K562 (cell line): ENCODE results near the gene CFL1. TPM values are rescaled to one million over a fixed set of nuclear protein-coding genes. Genes with fewer than 3 reads are reported as not detected.

Experiments used
- ATAC-seq: fragments of 200-7000 bp; cut with Tn5 transposase; 3 replicates; pipeline ENCODE4 v1.9.1; 2020; ENCODE audit warnings: moderate library complexity
- BruUV-seq: library from RNA; stranded (reverse); fragments of 400-500 nt; replicated peaks from 2 replicates; lab custom pipeline; 2021; lab: Mats Ljungman, UMichigan
- CTCF ChIA-PET: fragments of 300-600 bp; formaldehyde crosslinking; extraction: SDS; loops from one replicate; lab custom pipeline; 2021; ENCODE audit warnings: low intra/inter-chr PET ratio; lab: Yijun Ruan, JAX
- POLR2A ChIA-PET: fragments of 300-600, 350-650 bp; sonication (Branson Sonifier 250); formaldehyde crosslinking; extraction: SDS; loops from one replicate; lab custom pipeline; 2021; ENCODE audit warnings: antibody characterized with exemption, inconsistent platforms; lab: Yijun Ruan, JAX
- DNase-seq, 4 experiments: peaks; one replicate each; pipeline versions ENCODE4 v3.0.0 to v3.0.0-alpha.2; 2011 to 2018; ENCODE audit warnings: low spot score in 3 of 4, mixed read lengths in 3 of 4; ENCODE audit errors: extremely low read depth in 1 of 4
- FAIRE-seq: peaks from 2 replicates; lab custom pipeline; 2011; peaks lifted over from hg19 to GRCh38; lab: Jason Lieb, UNC
- H2AFZ ChIP-seq: 2 replicates; pipeline ENCODE4 v1.6.0; 2011; ENCODE audit warnings: low read depth, low read length, control low read depth, inconsistent platforms
- H3K27ac ChIP-seq: fragments of 200-600 bp; 3 replicates; pipeline ENCODE4 v1.8.0; 2011; ENCODE audit warnings: low read depth, mild to moderate bottlenecking, control low read depth, inconsistent platforms, low read length, moderate library complexity, mixed read lengths; ENCODE audit errors: extremely low read depth
- H3K27me3 ChIP-seq, 2 experiments: fragments of 300-600 bp in 1 of 2; 2 replicates in 1 of 2; 3 replicates in 1 of 2; pipeline versions ENCODE4 v1.6.0 to v1.8.0; 2011; ENCODE audit warnings: inconsistent platforms in 2 of 2, low read length in 2 of 2, mild to moderate bottlenecking in 1 of 2, mixed read lengths in 1 of 2, moderate library complexity in 1 of 2; ENCODE audit not compliant: control insufficient read depth in 2 of 2, insufficient read depth in 2 of 2
- H3K36me3 ChIP-seq: fragments of 300-600 bp; 3 replicates; pipeline ENCODE4 v1.8.0; 2011; ENCODE audit warnings: mild to moderate bottlenecking, low read length, inconsistent platforms; ENCODE audit not compliant: control insufficient read depth, insufficient read depth
- H3K4me1 ChIP-seq, 2 experiments: fragments of 200-600 bp in 1 of 2; replicated peaks in 1 of 2; 2 replicates in 1 of 2; 3 replicates in 1 of 2; pipeline versions ENCODE4 v1.5.1 to v1.8.0; 2011; ENCODE audit warnings: inconsistent platforms in 2 of 2, low read length in 2 of 2, mild to moderate bottlenecking in 1 of 2, mixed read lengths in 1 of 2, moderate library complexity in 1 of 2; ENCODE audit not compliant: control insufficient read depth in 2 of 2, insufficient read depth in 2 of 2
- H3K4me2 ChIP-seq: 2 replicates; pipeline ENCODE4 v1.6.1; 2011; ENCODE audit warnings: low read length, control low read depth, inconsistent platforms, mixed read lengths; ENCODE audit not compliant: insufficient read depth
- H3K4me3 ChIP-seq: fragments of 200-600 bp; sonication (generic), shearing (Covaris generic); 2 replicates; pipeline ENCODE4 v1.5.1; 2016; ENCODE audit warnings: control low read depth, inconsistent platforms
- H3K79me2 ChIP-seq: fragments of 200-600 bp; 3 replicates; pipeline ENCODE4 v1.8.0; 2011; ENCODE audit warnings: low read length, inconsistent platforms; ENCODE audit not compliant: control insufficient read depth, insufficient read depth
- H3K9ac ChIP-seq, 2 experiments: 2 replicates each; pipeline versions ENCODE4 v1.6.0 to v1.6.1; 2011; ENCODE audit warnings: low read depth in 2 of 2, low read length in 2 of 2, control low read depth in 1 of 2, inconsistent platforms in 1 of 2, mild to moderate bottlenecking in 1 of 2, mixed read lengths in 1 of 2; ENCODE audit not compliant: insufficient read depth in 1 of 2
- H3K9me1 ChIP-seq: one replicate; pipeline ENCODE4 v1.6.0; 2011; ENCODE audit warnings: inconsistent platforms, mild to moderate bottlenecking, low read length, moderate library complexity; ENCODE audit not compliant: control insufficient read depth, insufficient read depth
- H3K9me3 ChIP-seq: replicated peaks from 2 replicates; pipeline ENCODE4 v1.5.1; 2011; ENCODE audit warnings: low read depth, low read length, inconsistent platforms; ENCODE audit not compliant: control insufficient read depth, insufficient read depth
- H4K20me1 ChIP-seq: replicated peaks from 2 replicates; pipeline ENCODE4 v1.6.1; 2011; ENCODE audit warnings: low read length, inconsistent platforms, mixed read lengths; ENCODE audit not compliant: control insufficient read depth, insufficient read depth
- ASH1L ChIP-seq: fragments of 450-650 bp; IDR thresholded peaks from 2 replicates; pipeline ENCODE4 v1.6.1; 2018; ENCODE audit warnings: borderline replicate concordance, mild to moderate bottlenecking, low read depth; ENCODE audit not compliant: partially characterized antibody
- ATF1 ChIP-seq, 2 experiments: fragments of 450-650 bp in 1 of 2; IDR thresholded peaks; 2 replicates each; pipeline ENCODE4 v1.6.1; 2016; ENCODE audit warnings: missing compliant biosample characterization in 1 of 2, missing genetic modification characterization in 1 of 2
- CREB1 ChIP-seq, 2 experiments: sonication (generic) in 1 of 2; formaldehyde crosslinking in 1 of 2; IDR thresholded peaks; 2 replicates each; pipeline versions ENCODE4 v1.6.1 to v1.8.0; 2012 to 2022; ENCODE audit warnings: inconsistent platforms in 1 of 2, mild to moderate bottlenecking in 1 of 2, missing genetic modification reagents in 1 of 2, moderate library complexity in 1 of 2
- FOXM1 ChIP-seq, 2 experiments: fragments of 450-650 bp in 1 of 2; sonication (generic) in 1 of 2; formaldehyde crosslinking in 1 of 2; IDR thresholded peaks; 2 replicates each; pipeline versions ENCODE4 v1.6.1 to v1.9.0; 2017 to 2022; ENCODE audit warnings: low read depth in 2 of 2, mild to moderate bottlenecking in 2 of 2, missing genetic modification reagents in 1 of 2, moderate library complexity in 1 of 2
- KDM2B ChIP-seq: fragments of 250-450 bp; sonication (Bioruptor Pico); IDR thresholded peaks from 2 replicates; pipeline ENCODE4 v1.8.0; 2021; ENCODE audit warnings: mild to moderate bottlenecking, moderate library complexity
- TEAD1 ChIP-seq, 2 experiments: fragments of 450-650 bp in 1 of 2; sonication (generic) in 1 of 2; formaldehyde crosslinking; IDR thresholded peaks; 2 replicates each; pipeline versions ENCODE4 v1.4.0 to v1.8.0; 2020 to 2022; ENCODE audit warnings: mild to moderate bottlenecking in 2 of 2, missing genetic modification reagents in 1 of 2
- THAP12 ChIP-seq: fragments of 250-450 bp; sonication (Bioruptor Pico); IDR thresholded peaks from 2 replicates; pipeline ENCODE4 v1.9.0; 2021; ENCODE audit warnings: mild to moderate bottlenecking, inconsistent platforms
- THRB ChIP-seq: fragments of 450-650 bp; formaldehyde crosslinking; conservative IDR thresholded peaks from 2 replicates; pipeline ENCODE4 v1.4.0; 2022; ENCODE audit warnings: mild to moderate bottlenecking, missing genetic modification characterization
- ZNF143 ChIP-seq: sonication (generic); formaldehyde crosslinking; IDR thresholded peaks from 2 replicates; pipeline ENCODE4 v1.9.0; 2022; ENCODE audit warnings: mild to moderate bottlenecking, missing genetic modification reagents
- ZNF232 ChIP-seq: sonication (generic); formaldehyde crosslinking; IDR thresholded peaks from 2 replicates; pipeline ENCODE4 v1.8.0; 2022; ENCODE audit warnings: mild to moderate bottlenecking, missing genetic modification reagents
- WGBS: fragments of 100-300 bp; shearing (Covaris generic); methylation state at CpG from one replicate; pipeline ENCODE4 v1.1.6; 2016; ENCODE audit warnings: low coverage, mixed read lengths; ENCODE audit not compliant: insufficient coverage; ENCODE audit errors: missing lambda C conversion rate; 5-methylcytosine and 5-hydroxymethylcytosine counted together
- in situ Hi-C: fragments of 300-500 bp; cut with MboI; formaldehyde crosslinking; loops from 4 replicates; pipeline ENCODE4 v1.15.0; 2018; ENCODE audit warnings: inconsistent platforms, mixed read lengths
- intact Hi-C: fragments of 100-400 bp; cut with micrococcal nuclease; formaldehyde crosslinking; loops from 2 replicates; pipeline ENCODE4 v1.14.2; 2022
- polyA plus RNA-seq, 8 experiments: library from polyadenylated mRNA; depleted of rRNA in 4 of 8; stranded (reverse) in 5 of 8; unstranded in 3 of 8; fragments of >200 nt; fragmentation: Nextera tagmentation in 2 of 8; fragmentation: Illumina TruSeq in 1 of 8; extraction: Ambion mirVana in 2 of 8; extraction: Trizol in 1 of 8; gene quantifications; 2 replicates each; pipeline versions ENCODE4 v1.2.1 to v1.2.3, GENCODE V29; 2011 to 2014; ENCODE audit warnings: inconsistent platforms in 1 of 8, missing spikeins in 1 of 8
- total RNA-seq, 7 experiments: library from RNA; depleted of rRNA in 6 of 7; stranded (reverse); fragments of >200 nt in 6 of 7; fragmentation: Illumina TruSeq in 2 of 7; extraction: Trizol in 2 of 7; gene quantifications; 2 replicates each; pipeline versions ENCODE4 v1.2.1 to v1.2.3, GENCODE V29; 2011 to 2021; ENCODE audit warnings: low replicate concordance in 1 of 7
- TF ChIP-seq, protein P1 (sequence below): sonication (generic); formaldehyde crosslinking; IDR thresholded peaks from 2 replicates; pipeline ENCODE4 v1.8.0; 2022; ENCODE audit warnings: mild to moderate bottlenecking, missing genetic modification reagents, borderline replicate concordance
- TF ChIP-seq, protein P2 (sequence below): fragments of 450-650 bp; formaldehyde crosslinking; IDR thresholded peaks from 2 replicates; pipeline ENCODE4 v1.4.0; 2022; ENCODE audit warnings: mild to moderate bottlenecking, moderate library complexity

The CFL1 gene
- total and polyA plus RNA-seq, 9 of the 15 experiments (the other 6 are each of a cell fraction or from before 2014, with no cell fraction given): 105 to 1,101 (median 859) TPM

GRCh38 chr11:65851811-65852507 lies 6.0 kb downstream of the CFL1 start:
- Histone ChIP-seq H3K4me1 (peaks cover 4 to 36% of the 10 kb centered on the region in 2 experiments; a peak in 3 of 5 replicates), H3K4me3 (no peak overlapping the region), H3K9me1 (peaks cover 11% of the 10 kb centered on the region), H3K27me3 (no peaks in the 10 kb centered on the region), H3K27ac (no peak overlapping the region), H3K9ac (no peak overlapping the region), H3K79me2 (peaks cover 35% of the 10 kb centered on the region), H3K4me2 (no peak overlapping the region), H2AFZ (no peak overlapping the region), H3K36me3 (peaks cover 56% of the 10 kb centered on the region), H4K20me1 (peaks cover 17% of the 10 kb centered on the region), H3K9me3 (peaks cover 7% of the 10 kb centered on the region; the same call in 1 of the 2 replicates)
- intact Hi-C loops: no loop called here
- ChIA-PET CTCF (no interaction called here), POLR2A (interaction anchor here (0.6 to 5.9 kb wide), 25 partner anchors 7 to 1471 kb away, joined by 3 to 67 read pairs (median 4); partner anchors contain the start of genes CFL1, FIBP, MALAT1 and MUS81)
- FAIRE-seq (no peak), ATAC-seq (peak; percentile 5), DNase-seq (peak in 1 of 4 experiments; percentile 8)
- 97% methylated on average over 9 of the region's 10 CpGs for WGBS
- BruUV-seq: no TSS peak
- in situ Hi-C loops: no loop called here
- no peak for TF ChIP-seq ASH1L
- no peak for TF ChIP-seq KDM2B (CRISPR knock-in tag)
- peak in 1 of 2 experiments; percentile 62; a peak in 1 of 4 replicates for TF ChIP-seq TEAD1 (CRISPR knock-in tag; IDR thresholded peaks at IDR 0.05)
- no peak for TF ChIP-seq THAP12 (CRISPR knock-in tag)
- TF ChIP-seq, protein P1, sequence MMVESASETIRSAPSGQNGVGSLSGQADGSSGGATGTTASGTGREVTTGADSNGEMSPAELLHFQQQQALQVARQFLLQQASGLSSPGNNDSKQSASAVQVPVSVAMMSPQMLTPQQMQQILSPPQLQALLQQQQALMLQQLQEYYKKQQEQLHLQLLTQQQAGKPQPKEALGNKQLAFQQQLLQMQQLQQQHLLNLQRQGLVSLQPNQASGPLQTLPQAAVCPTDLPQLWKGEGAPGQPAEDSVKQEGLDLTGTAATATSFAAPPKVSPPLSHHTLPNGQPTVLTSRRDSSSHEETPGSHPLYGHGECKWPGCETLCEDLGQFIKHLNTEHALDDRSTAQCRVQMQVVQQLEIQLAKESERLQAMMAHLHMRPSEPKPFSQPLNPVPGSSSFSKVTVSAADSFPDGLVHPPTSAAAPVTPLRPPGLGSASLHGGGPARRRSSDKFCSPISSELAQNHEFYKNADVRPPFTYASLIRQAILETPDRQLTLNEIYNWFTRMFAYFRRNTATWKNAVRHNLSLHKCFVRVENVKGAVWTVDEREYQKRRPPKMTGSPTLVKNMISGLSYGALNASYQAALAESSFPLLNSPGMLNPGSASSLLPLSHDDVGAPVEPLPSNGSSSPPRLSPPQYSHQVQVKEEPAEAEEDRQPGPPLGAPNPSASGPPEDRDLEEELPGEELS (CRISPR knock-in tag): 0 out of 2 replicates have a peak, but pooled peaks have one; percentile 29
- TF ChIP-seq THRB: peak; percentile 95
- no peak for TF ChIP-seq CREB1 (IDR thresholded peaks at IDR 0.05)
- TF ChIP-seq CREB1 (CRISPR knock-in tag; IDR thresholded peaks at IDR 0.05): 0 out of 2 replicates have a peak, but pooled peaks have one; percentile 7
- TF ChIP-seq FOXM1 (IDR thresholded peaks at IDR 0.05; ENCODE audit: low read depth): no peak
- peak; percentile 63; the same call in 1 of the 2 replicates for TF ChIP-seq FOXM1 (CRISPR knock-in tag; IDR thresholded peaks at IDR 0.05; ENCODE audit: low read depth)
- TF ChIP-seq, protein P2, sequence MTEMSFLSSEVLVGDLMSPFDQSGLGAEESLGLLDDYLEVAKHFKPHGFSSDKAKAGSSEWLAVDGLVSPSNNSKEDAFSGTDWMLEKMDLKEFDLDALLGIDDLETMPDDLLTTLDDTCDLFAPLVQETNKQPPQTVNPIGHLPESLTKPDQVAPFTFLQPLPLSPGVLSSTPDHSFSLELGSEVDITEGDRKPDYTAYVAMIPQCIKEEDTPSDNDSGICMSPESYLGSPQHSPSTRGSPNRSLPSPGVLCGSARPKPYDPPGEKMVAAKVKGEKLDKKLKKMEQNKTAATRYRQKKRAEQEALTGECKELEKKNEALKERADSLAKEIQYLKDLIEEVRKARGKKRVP (CRISPR knock-in tag): 0 out of 2 replicates have a peak, but pooled peaks have one; percentile 13
- 0 out of 2 replicates have a peak, but pooled peaks have one; percentile 28 for TF ChIP-seq ZNF232 (CRISPR knock-in tag)
- TF ChIP-seq ZNF143 (CRISPR knock-in tag): peak; percentile 40; the same call in 1 of the 2 replicates
- no peak for TF ChIP-seq ATF1 (CRISPR knock-in tag; IDR thresholded peaks at IDR 0.05)
- TF ChIP-seq ATF1 (tag; IDR thresholded peaks at IDR 0.05): no peak
